ENCODE measurements around the gene DOCK2. TPM values are rescaled to one million over a fixed set of nuclear protein-coding genes. Genes with fewer than 3 reads are reported as not detected.

Gene DOCK2
- total RNA-seq, 1 experiment from 2014 or later, result 1.4 TPM

DNA sequence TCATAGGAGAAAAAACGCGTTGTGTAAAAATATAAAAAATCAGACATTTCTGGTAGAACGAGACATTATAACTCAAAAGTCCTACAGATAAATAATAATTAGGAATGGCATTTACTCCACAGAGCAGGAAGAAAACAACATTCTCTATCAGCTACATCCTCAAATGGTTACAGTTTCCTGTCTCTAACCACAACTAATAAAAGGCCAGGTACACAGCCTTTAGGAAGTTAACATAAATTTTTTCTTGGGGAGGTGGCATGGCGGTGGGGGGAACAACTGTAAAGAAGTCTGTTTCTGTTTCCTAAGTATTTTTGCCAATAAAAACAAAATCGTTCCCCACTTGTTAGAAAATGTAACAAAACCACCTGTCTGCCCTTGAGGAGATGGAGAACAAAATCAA is 298.7 kb downstream of the DOCK2 start:
- no TSS peak for BruUV-seq (replicated peaks)
- intact Hi-C loops (cut with micrococcal nuclease; ENCODE audit: unreplicated experiment), result no loop called here
- ChIA-PET CTCF (no interaction called here), POLR2A (interaction anchor here (0.7 kb wide), 1 partner anchor 145 kb away, joined by 10 read pairs; no protein-coding TSS in a partner anchor)
- in situ Hi-C loops (cut with HindIII; ENCODE audit: low pct_unique_long_range_greater_than_20kb, low sequenced_read_pairs), result no loop called here
- Histone ChIP-seq H3K27me3 (ENCODE audit: control insufficient read depth, insufficient read depth, low read length) (no peaks in the 10 kb centered on the region), H3K9me3 (ENCODE audit: control insufficient read depth, insufficient read depth, low read depth, low read length) (no peaks in the 10 kb centered on the region), H3K27ac (ENCODE audit: low read length) (no peak overlapping the region), H3K4me3 (ENCODE audit: low read depth in 2 of 2, low read length in 2 of 2) (no peak overlapping the region), H3K4me1 (ENCODE audit: control insufficient read depth, insufficient read depth, low read length) (no peaks in the 10 kb centered on the region), H3K36me3 (ENCODE audit: control insufficient read depth, insufficient read depth, low read length) (no peaks in the 10 kb centered on the region)
- TF ChIP-seq SIN3A (IDR thresholded peaks at IDR 0.05; ENCODE audit: borderline replicate concordance, insufficient read depth, low read depth, low read length) (no peak), POLR2AphosphoS5 (IDR thresholded peaks at IDR 0.05; ENCODE audit: low read depth, low read length) (no peak), TCF7L2 (IDR thresholded peaks at IDR 0.05; ENCODE audit: low read depth, low read length) (no peak)
- TF ChIP-seq, protein P1, sequence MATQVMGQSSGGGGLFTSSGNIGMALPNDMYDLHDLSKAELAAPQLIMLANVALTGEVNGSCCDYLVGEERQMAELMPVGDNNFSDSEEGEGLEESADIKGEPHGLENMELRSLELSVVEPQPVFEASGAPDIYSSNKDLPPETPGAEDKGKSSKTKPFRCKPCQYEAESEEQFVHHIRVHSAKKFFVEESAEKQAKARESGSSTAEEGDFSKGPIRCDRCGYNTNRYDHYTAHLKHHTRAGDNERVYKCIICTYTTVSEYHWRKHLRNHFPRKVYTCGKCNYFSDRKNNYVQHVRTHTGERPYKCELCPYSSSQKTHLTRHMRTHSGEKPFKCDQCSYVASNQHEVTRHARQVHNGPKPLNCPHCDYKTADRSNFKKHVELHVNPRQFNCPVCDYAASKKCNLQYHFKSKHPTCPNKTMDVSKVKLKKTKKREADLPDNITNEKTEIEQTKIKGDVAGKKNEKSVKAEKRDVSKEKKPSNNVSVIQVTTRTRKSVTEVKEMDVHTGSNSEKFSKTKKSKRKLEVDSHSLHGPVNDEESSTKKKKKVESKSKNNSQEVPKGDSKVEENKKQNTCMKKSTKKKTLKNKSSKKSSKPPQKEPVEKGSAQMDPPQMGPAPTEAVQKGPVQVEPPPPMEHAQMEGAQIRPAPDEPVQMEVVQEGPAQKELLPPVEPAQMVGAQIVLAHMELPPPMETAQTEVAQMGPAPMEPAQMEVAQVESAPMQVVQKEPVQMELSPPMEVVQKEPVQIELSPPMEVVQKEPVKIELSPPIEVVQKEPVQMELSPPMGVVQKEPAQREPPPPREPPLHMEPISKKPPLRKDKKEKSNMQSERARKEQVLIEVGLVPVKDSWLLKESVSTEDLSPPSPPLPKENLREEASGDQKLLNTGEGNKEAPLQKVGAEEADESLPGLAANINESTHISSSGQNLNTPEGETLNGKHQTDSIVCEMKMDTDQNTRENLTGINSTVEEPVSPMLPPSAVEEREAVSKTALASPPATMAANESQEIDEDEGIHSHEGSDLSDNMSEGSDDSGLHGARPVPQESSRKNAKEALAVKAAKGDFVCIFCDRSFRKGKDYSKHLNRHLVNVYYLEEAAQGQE (IDR thresholded peaks at IDR 0.05; ENCODE audit: insufficient read depth in 1 of 2, low read depth in 2 of 2, low read length in 1 of 2), result no peak
- TF ChIP-seq, protein P2, sequence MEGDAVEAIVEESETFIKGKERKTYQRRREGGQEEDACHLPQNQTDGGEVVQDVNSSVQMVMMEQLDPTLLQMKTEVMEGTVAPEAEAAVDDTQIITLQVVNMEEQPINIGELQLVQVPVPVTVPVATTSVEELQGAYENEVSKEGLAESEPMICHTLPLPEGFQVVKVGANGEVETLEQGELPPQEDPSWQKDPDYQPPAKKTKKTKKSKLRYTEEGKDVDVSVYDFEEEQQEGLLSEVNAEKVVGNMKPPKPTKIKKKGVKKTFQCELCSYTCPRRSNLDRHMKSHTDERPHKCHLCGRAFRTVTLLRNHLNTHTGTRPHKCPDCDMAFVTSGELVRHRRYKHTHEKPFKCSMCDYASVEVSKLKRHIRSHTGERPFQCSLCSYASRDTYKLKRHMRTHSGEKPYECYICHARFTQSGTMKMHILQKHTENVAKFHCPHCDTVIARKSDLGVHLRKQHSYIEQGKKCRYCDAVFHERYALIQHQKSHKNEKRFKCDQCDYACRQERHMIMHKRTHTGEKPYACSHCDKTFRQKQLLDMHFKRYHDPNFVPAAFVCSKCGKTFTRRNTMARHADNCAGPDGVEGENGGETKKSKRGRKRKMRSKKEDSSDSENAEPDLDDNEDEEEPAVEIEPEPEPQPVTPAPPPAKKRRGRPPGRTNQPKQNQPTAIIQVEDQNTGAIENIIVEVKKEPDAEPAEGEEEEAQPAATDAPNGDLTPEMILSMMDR (IDR thresholded peaks at IDR 0.05), result no peak
- ATAC-seq (no peak), DNase-seq (ENCODE audit: low read depth, low spot score) (no peak)

DNA sequence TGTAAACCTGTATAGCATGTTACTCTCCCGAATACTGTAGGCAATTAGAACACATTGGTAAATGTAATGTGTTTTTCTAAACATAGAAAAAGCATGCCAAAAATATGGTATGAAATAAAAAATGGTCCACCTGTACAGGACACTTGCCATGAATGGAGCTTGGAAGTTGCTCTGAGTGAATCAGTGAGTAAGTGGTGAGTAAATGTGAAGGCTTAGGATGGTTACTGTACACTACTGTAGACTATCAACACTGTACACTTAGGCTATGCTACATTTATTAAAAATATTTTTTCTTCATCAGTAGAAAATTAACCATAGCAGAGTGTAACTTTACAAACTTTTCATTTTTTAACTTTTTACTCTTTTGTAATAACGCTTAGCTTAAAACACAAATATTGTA is 301.4 kb downstream of the DOCK2 start:
- H3K27me3 ChIP-seq (ENCODE audit: control insufficient read depth, insufficient read depth, low read length), result no peaks in the 10 kb centered on the region
- no TSS peak for BruUV-seq (replicated peaks)
- no peak overlapping the region for H3K27ac ChIP-seq (ENCODE audit: low read length)
- DNase-seq (ENCODE audit: low read depth, low spot score), result no peak
- no peak for ATAC-seq
- ChIA-PET POLR2A (no interaction called here), CTCF (interaction anchor here (1.0 kb wide), 1 partner anchor 42 kb away, joined by 6 read pairs; the partner anchor contains the start of gene INSYN2B)
- TF ChIP-seq, protein P2 (IDR thresholded peaks at IDR 0.05), result no peak
- TF ChIP-seq, protein P1 (IDR thresholded peaks at IDR 0.05; ENCODE audit: insufficient read depth in 1 of 2, low read depth in 2 of 2, low read length in 1 of 2), result no peak
- TF ChIP-seq POLR2AphosphoS5 (IDR thresholded peaks at IDR 0.05; ENCODE audit: low read depth, low read length), result no peak
- no peak for TF ChIP-seq SIN3A (IDR thresholded peaks at IDR 0.05; ENCODE audit: borderline replicate concordance, insufficient read depth, low read depth, low read length)
- no peak for TF ChIP-seq TCF7L2 (IDR thresholded peaks at IDR 0.05; ENCODE audit: low read depth, low read length)
- no peaks in the 10 kb centered on the region for H3K9me3 ChIP-seq (ENCODE audit: control insufficient read depth, insufficient read depth, low read depth, low read length)
- H3K4me3 ChIP-seq (ENCODE audit: low read depth in 2 of 2, low read length in 2 of 2), result no peak overlapping the region
- H3K36me3 ChIP-seq (ENCODE audit: control insufficient read depth, insufficient read depth, low read length), result no peaks in the 10 kb centered on the region
- no peaks in the 10 kb centered on the region for H3K4me1 ChIP-seq (ENCODE audit: control insufficient read depth, insufficient read depth, low read length)
- in situ Hi-C loops (cut with HindIII; ENCODE audit: low pct_unique_long_range_greater_than_20kb, low sequenced_read_pairs) (no loop called here), intact Hi-C loops (cut with micrococcal nuclease; ENCODE audit: unreplicated experiment) (no loop called here)
